Thymus (tissue), 11 donors: ENCODE data around the gene RASA2. TPM values are rescaled to one million over a fixed set of nuclear protein-coding genes. Genes with fewer than 3 reads are reported as not detected.
A peak's percentile ranks its signal among the peaks of the same experiment; 100 is the strongest.

Experiments used
- DNase-seq, 9 donors: peaks; one replicate each; pipeline ENCODE4 v3.0.0-alpha.2; 2013; ENCODE audit warnings: low spot score in 9 of 9, low read depth in 6 of 9, missing footprints in 1 of 9
- H3K27ac ChIP-seq, 2 donors: one replicate each; pipeline ENCODE4 v1.5.1; 2013; ENCODE audit warnings: control low read depth in 1 of 2, low read depth in 1 of 2, low read length in 1 of 2, mild to moderate bottlenecking in 1 of 2, moderate library complexity in 1 of 2
- H3K27me3 ChIP-seq, 2 donors: one replicate each; pipeline ENCODE4 v1.5.1; 2013; ENCODE audit warnings: low read length in 1 of 2; ENCODE audit not compliant: control insufficient read depth in 2 of 2, insufficient read depth in 1 of 2
- H3K36me3 ChIP-seq, 2 donors: one replicate each; pipeline ENCODE4 v1.5.1; 2013; ENCODE audit warnings: low read length in 1 of 2, mild to moderate bottlenecking in 1 of 2, moderate library complexity in 1 of 2; ENCODE audit not compliant: control insufficient read depth in 2 of 2, insufficient read depth in 2 of 2
- H3K4me1 ChIP-seq, 2 donors: one replicate each; pipeline ENCODE4 v1.5.1; 2013; ENCODE audit warnings: low read length in 2 of 2; ENCODE audit not compliant: control insufficient read depth in 2 of 2, insufficient read depth in 2 of 2
- H3K4me3 ChIP-seq, 2 donors: one replicate each; pipeline ENCODE4 v1.5.1; 2013; ENCODE audit warnings: low read length in 2 of 2, control low read depth in 1 of 2, mild to moderate bottlenecking in 1 of 2
- H3K9me3 ChIP-seq, 2 donors: one replicate each; pipeline ENCODE4 v1.5.1; 2013; ENCODE audit warnings: low read length in 1 of 2, mild to moderate bottlenecking in 1 of 2; ENCODE audit not compliant: control insufficient read depth in 2 of 2, insufficient read depth in 1 of 2
- WGBS: extraction: QIAGEN DNeasy Blood & Tissue Kit; methylation state at CpG from one replicate; pipeline ENCODE4 v1.1.7; 2013; 5-methylcytosine and 5-hydroxymethylcytosine counted together
- polyA plus RNA-seq: library from polyadenylated mRNA; stranded (reverse); fragments of 200-250 nt; gene quantifications from one replicate; pipeline ENCODE4 v1.2.3, GENCODE V29; 2013
- total RNA-seq: library from RNA; stranded (reverse); fragments of 120-200 nt; gene quantifications from one replicate; pipeline ENCODE4 v1.2.4, GENCODE V29; 2013
- donor health status: healthy.

The RASA2 gene
- total and polyA plus RNA-seq, 2 donors = 16.0 to 21.1 TPM

DNA sequence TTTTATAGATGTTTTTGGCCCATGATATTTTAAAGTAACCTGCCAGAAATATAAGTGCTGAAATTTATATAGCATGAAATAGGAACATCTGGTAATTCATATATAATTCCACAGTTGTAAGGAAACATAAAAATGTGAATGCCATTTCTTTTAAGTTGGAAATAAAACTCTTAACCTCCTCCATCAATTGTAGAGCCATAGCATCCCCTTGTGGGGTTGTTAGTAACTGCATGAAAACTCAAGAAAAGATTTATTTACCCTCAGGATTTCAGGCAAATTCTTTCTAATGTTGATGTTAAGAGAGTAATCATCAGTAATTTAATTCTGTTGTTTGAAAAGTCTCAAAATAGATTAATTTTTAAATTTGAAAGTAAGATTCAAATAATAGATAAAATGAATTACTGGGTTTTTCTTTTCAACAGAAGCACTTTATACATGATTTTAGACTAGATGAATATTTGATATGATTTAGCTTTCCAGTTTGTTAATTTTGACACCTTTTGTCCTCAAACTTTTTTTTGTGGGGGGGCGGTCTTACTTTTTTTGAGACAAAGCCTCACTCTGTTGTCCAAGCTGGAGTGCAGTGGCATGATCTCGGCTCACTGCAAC is 74.7 kb downstream of the RASA2 start:
- H3K4me3 ChIP-seq = no peak overlapping the region
- over 99% methylated on average over 2 of the region's 2 CpGs for WGBS
- peak; percentile 32 to 84 (median 63) for DNase-seq
- H3K4me1 ChIP-seq = peaks cover 3 to 4% of the 10 kb centered on the region in 2 donors
- H3K9me3 ChIP-seq = no peaks in the 10 kb centered on the region
- H3K27ac ChIP-seq = no peak overlapping the region
- H3K36me3 ChIP-seq = peaks cover 0 to 29% of the 10 kb centered on the region in 2 donors
- H3K27me3 ChIP-seq = no peaks in the 10 kb centered on the region

DNA sequence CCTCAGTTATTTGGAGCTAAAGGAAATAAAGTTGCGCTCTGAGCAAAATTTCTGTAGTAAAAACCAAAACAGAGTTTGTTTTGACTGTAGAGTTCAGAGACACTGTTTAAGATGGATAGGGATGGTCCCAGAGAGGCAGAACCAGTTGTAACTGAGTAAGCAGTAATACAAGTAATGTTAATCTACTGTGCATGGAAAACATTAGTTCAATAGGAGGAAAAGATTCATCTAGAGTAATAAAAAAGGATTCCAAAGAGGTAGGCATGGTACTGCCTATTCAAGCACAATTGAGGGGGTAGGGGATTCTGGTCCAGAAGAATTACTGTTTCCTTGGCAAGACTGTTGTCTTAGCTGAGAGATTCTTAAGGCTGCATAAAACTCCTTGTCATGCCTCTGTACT is 77.4 kb downstream of the RASA2 start:
- no peak for DNase-seq
- Histone ChIP-seq H3K36me3 (peaks cover 0 to 22% of the 10 kb centered on the region in 2 donors), H3K4me3 (no peak overlapping the region), H3K27ac (no peak overlapping the region), H3K4me1 (no peaks in the 10 kb centered on the region), H3K27me3 (no peaks in the 10 kb centered on the region), H3K9me3 (no peaks in the 10 kb centered on the region)
- WGBS = 100% methylated on average over 1 of the region's 1 CpG

DNA sequence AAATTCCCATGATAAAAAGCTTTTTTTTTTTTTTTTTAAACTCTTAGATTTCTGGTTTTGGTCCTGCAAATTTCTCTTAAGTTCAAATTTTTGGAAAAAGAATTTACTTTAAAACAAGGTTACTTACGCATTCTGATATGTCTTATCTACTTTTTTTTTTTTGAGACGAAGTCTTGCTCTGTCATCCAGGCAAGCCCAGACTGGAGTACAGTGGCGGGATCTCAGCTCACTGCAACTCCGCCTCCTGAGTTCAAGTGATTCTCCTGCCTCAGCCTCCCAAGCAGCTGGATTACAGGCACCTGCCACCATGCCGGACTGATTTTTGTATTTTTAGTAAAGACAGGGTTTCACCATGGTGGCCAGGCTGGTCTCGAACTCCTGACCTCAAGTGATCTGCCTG is 83.2 kb downstream of the RASA2 start:
- Histone ChIP-seq H3K4me3 (no peak overlapping the region), H3K27ac (no peak overlapping the region), H3K36me3 (peaks cover 3 to 22% of the 10 kb centered on the region in 2 donors), H3K27me3 (no peaks in the 10 kb centered on the region), H3K4me1 (no peaks in the 10 kb centered on the region), H3K9me3 (no peaks in the 10 kb centered on the region)
- 97% methylated on average over 6 of the region's 6 CpGs for WGBS
- DNase-seq = no peak

DNA sequence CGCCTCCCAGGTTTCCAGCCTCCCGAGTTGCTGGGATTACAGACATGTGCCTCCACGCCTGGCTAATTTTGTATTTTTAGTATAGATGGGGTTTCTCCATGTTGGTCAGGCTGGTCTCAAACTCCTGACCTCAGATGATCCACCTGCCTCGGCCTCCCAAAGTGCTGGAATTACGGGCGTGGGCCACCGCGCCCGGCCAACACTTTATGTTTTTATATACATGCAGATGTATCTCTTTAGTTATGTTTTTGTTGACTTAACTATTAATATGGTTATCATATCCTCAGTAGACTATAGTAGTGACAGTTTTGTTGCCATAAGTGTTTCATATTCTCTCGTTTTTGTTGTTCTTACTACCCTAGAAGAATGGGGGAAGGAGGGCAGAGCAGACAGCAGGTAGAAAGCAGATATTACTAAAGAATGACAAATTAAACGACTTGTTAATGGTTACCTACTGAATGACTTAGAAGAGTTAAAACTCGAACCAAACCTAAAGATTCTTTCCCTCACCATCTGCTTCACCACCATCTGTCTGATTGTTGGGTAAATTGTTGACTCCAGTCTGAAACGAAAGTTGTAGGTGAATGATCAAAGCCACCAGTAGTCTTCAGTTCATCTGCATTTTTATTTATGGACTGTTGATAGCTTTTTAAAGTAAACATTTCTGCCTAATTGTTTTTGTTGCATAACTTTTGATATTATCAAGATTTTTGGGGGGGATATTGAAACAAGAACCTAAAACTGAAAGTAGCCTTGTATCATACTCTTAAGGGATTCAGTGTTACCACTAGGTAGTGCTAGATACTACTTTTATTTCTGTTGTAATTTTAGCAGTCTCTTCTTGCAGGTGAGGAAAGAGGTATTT is 89.3 kb downstream of the RASA2 start:
- peaks cover 13 to 46% of the 10 kb centered on the region in 2 donors for H3K36me3 ChIP-seq

DNA sequence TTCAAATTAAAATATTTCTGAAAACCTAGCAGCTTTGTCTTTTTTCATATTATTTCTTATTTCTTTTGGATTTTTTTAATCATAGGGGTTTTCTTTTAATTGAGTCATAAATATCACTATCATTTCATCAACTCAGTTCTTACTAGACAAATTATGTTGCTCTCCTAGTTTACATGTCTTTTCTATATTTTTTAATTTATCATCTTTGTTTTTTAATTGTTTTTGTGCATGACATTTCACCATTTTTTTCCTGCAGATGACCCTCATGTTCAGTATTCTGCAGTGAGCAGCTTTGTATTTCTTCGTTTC is 89.9 kb downstream of the RASA2 start:
- Histone ChIP-seq H3K36me3 (peaks cover 14 to 46% of the 10 kb centered on the region in 2 donors), H3K27ac (no peak overlapping the region), H3K4me3 (no peak overlapping the region), H3K4me1 (no peaks in the 10 kb centered on the region), H3K9me3 (no peaks in the 10 kb centered on the region), H3K27me3 (no peaks in the 10 kb centered on the region)
- 96% methylated on average over 1 of the region's 1 CpG for WGBS
- DNase-seq = no peak

More for the DNA sequence above, 89.3 kb downstream of the RASA2 start:
- DNase-seq = peak in 3 of 9 donors; percentile 21 to 59 (median 29)
- Histone ChIP-seq H3K9me3 (no peaks in the 10 kb centered on the region), H3K4me1 (no peaks in the 10 kb centered on the region), H3K4me3 (no peak overlapping the region), H3K27ac (no peak overlapping the region), H3K27me3 (no peaks in the 10 kb centered on the region)
- WGBS = 94% methylated on average over 13 of the region's 13 CpGs

DNA sequence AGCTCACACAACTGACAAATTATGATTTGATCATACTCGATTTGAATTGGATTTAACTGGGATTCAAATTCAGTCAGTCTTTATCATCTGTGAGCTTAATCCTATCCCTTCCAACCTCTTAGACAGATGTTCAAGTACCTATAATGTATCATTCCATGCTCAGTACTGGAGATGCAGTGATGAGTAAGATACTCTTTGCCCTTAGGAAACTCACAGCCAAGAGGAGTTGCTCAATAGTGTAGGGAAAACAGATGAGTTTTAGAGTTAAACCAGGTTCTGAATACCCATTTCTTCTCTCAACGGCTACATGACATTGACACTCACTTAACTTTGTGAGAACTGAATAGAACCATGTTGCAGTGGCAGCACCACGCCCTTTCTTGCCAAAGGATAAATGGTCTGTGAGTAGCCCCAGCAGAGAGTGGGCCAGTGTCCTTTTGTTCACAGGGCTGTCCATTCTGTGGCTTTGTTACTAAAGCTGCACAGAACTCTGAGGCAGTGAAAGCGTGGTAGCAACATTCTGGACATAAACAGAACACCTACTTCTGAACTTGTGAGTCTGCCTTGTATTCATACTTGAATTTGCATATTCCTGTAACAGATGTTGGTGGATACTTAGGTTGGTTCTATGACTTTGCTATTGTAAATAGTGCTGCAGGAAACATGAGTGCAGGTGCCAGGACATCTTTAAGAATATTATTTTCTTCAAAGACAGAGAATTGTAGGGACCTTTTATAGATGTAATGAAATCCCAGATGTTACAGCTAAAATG is 91.6 kb downstream of the RASA2 start:
- 98% methylated on average over 4 of the region's 4 CpGs for WGBS
- H3K4me1 ChIP-seq = no peaks in the 10 kb centered on the region
- H3K27ac ChIP-seq = no peak overlapping the region
- DNase-seq = no peak
- H3K4me3 ChIP-seq = no peak overlapping the region
- H3K9me3 ChIP-seq = no peaks in the 10 kb centered on the region
- H3K27me3 ChIP-seq = no peaks in the 10 kb centered on the region
- peaks cover 14 to 49% of the 10 kb centered on the region in 2 donors for H3K36me3 ChIP-seq

DNA sequence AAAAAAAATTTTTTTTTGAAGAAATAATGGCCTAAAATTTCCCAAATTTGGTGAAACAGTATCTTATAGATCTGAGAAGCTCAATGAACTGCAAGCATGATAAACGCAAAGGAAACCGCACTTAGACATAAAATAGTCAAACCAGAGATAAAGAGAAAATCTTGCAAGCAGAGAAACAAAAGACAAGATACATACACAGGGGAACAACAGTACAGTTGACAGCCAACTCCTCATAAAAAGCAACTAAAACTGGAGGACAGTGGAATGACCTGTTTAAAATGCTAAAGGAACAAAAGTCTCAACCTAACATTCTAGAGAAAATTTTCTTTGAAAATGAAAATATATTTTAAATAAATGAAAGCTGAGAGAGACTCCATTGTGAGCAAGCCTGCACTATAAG is 107.5 kb downstream of the RASA2 start:
- 100% methylated on average over 2 of the region's 2 CpGs for WGBS
- H3K27ac ChIP-seq = no peak overlapping the region
- no peak for DNase-seq

DNA sequence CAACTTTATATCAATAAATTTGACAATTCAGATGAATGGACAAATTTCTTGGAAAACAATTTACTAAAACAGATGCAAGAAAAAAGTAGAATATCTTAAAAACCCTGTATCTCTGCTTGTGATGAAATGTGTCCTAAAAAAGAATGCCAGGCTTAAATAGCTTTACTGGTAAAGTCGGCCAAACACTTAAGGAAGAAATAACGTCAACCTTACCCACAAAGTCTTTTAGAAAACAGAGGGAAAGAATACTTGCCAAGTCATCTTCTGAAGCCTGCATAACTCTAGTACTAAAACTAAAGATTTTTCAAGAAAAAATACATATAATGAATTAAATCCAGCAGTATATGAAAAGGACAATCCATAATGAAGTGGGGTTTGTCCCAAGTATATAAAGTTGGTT is 111.1 kb downstream of the RASA2 start:
- Histone ChIP-seq H3K36me3 (peaks cover 13 to 29% of the 10 kb centered on the region in 2 donors), H3K9me3 (peaks cover 0 to 9% of the 10 kb centered on the region in 2 donors), H3K4me1 (no peaks in the 10 kb centered on the region), H3K4me3 (no peak overlapping the region), H3K27me3 (no peaks in the 10 kb centered on the region), H3K27ac (no peak overlapping the region)
- no peak for DNase-seq
- WGBS = 95% methylated on average over 2 of the region's 2 CpGs

More for the DNA sequence above, 107.5 kb downstream of the RASA2 start:
- no peaks in the 10 kb centered on the region for H3K9me3 ChIP-seq
- H3K4me1 ChIP-seq = no peaks in the 10 kb centered on the region
- no peak overlapping the region for H3K4me3 ChIP-seq
- peaks cover 12 to 46% of the 10 kb centered on the region in 2 donors for H3K36me3 ChIP-seq
- H3K27me3 ChIP-seq = no peaks in the 10 kb centered on the region

DNA sequence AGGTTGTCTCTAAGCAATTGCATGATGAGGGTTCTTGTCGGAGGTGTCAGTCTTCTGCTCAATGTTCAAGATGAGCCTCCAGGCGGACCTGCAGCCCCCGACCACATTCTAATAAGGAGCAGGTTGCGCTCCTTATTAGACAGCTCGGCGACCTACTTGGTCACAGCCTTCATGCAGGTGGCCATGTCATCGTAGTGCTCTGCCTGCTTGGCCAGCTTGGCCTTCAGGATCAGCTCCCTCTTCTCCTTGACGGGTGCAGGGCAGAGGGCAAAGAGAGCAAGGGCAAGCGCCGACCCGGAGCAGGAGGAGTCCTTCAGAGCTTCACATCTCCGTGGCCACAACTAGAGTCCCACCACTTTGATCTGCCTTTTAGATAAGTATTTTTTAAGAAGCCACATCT is 113.5 kb downstream of the RASA2 start:
- DNase-seq = no peak
- no peak overlapping the region for H3K4me3 ChIP-seq
- H3K36me3 ChIP-seq = peaks cover 8 to 16% of the 10 kb centered on the region in 2 donors
- no peaks in the 10 kb centered on the region for H3K27me3 ChIP-seq
- H3K27ac ChIP-seq = no peak overlapping the region
- H3K9me3 ChIP-seq = peaks cover 0 to 9% of the 10 kb centered on the region in 2 donors
- no peaks in the 10 kb centered on the region for H3K4me1 ChIP-seq
- 99% methylated on average over 12 of the region's 12 CpGs for WGBS
